Duodenal mucosa (tissue), 2 donors: ENCODE results near the gene OR52B6.

ENCODE experiments used
- H3K27ac ChIP-seq: one replicate; pipeline ENCODE4 v1.7.0; 2013; ENCODE audit warnings: low read depth, low read length
- H3K27me3 ChIP-seq, 2 donors: one replicate each; pipeline ENCODE4 v1.7.0; 2013; ENCODE audit warnings: low read length in 2 of 2, control low read depth in 1 of 2; ENCODE audit not compliant: insufficient read depth in 2 of 2, control insufficient read depth in 1 of 2
- H3K36me3 ChIP-seq, 2 donors: one replicate each; pipeline ENCODE4 v1.7.0; 2013; ENCODE audit warnings: low read length in 2 of 2, control low read depth in 1 of 2; ENCODE audit not compliant: insufficient read depth in 2 of 2, control insufficient read depth in 1 of 2
- H3K4me1 ChIP-seq, 2 donors: one replicate each; pipeline ENCODE4 v1.7.0; 2013; ENCODE audit warnings: low read length in 2 of 2, control low read depth in 1 of 2; ENCODE audit not compliant: insufficient read depth in 2 of 2, control insufficient read depth in 1 of 2
- H3K4me3 ChIP-seq, 2 donors: one replicate each; pipeline ENCODE4 v1.7.0; 2013; ENCODE audit warnings: low read length in 2 of 2, low read depth in 1 of 2
- H3K9ac ChIP-seq, 2 donors: one replicate each; pipeline ENCODE4 v1.7.0; 2013; ENCODE audit warnings: low read length in 2 of 2, low read depth in 1 of 2
- H3K9me3 ChIP-seq, 2 donors: one replicate each; pipeline ENCODE4 v1.7.0; 2013; ENCODE audit warnings: low read length in 2 of 2, control low read depth in 1 of 2; ENCODE audit not compliant: control insufficient read depth in 1 of 2

OR52B6 gene

GRCh38 chr11:5580577-5580976 lies at the start of gene OR52B6:
TSS of gene OR52B6 (plus strand) at chr11:5580877. CDS start at chr11:5580877, 0 bp downstream.
- no peaks in the 10 kb centered on the region for H3K27me3 ChIP-seq
- no peak within 1 kb of the TSS for H3K9ac ChIP-seq
- no peaks in the 10 kb centered on the region for H3K9me3 ChIP-seq
- H3K27ac ChIP-seq: no peak within 1 kb of the TSS
- no peaks in the 10 kb centered on the region for H3K36me3 ChIP-seq
- no peak within 1 kb of the TSS for H3K4me3 ChIP-seq
- no peaks in the 10 kb centered on the region for H3K4me1 ChIP-seq

- Histone ChIP-seq H3K4me3 (no peak overlapping the region), H3K27ac (no peak overlapping the region), H3K27me3 (no peaks in the 10 kb centered on the region), H3K36me3 (no peaks in the 10 kb centered on the region), H3K9me3 (no peaks in the 10 kb centered on the region), H3K4me1 (no peaks in the 10 kb centered on the region), H3K9ac (no peak overlapping the region)
These were observed 49.4 kb upstream of the OR52B6 start for GRCh38 chr11:5531053-5531831.

- Histone ChIP-seq H3K27ac (no peak overlapping the region), H3K27me3 (no peaks in the 10 kb centered on the region), H3K9me3 (no peaks in the 10 kb centered on the region), H3K36me3 (no peaks in the 10 kb centered on the region), H3K9ac (no peak overlapping the region), H3K4me3 (no peak overlapping the region), H3K4me1 (no peaks in the 10 kb centered on the region)
These were observed 46.6 kb upstream of the OR52B6 start for GRCh38 chr11:5534046-5534445.

GRCh38 chr11:5536482-5536881 lies 44.2 kb upstream of the OR52B6 start:
- Histone ChIP-seq H3K4me3 (no peak overlapping the region), H3K36me3 (no peaks in the 10 kb centered on the region), H3K27me3 (no peaks in the 10 kb centered on the region), H3K27ac (no peak overlapping the region), H3K9ac (no peak overlapping the region), H3K9me3 (no peaks in the 10 kb centered on the region), H3K4me1 (no peaks in the 10 kb centered on the region)

DNA sequence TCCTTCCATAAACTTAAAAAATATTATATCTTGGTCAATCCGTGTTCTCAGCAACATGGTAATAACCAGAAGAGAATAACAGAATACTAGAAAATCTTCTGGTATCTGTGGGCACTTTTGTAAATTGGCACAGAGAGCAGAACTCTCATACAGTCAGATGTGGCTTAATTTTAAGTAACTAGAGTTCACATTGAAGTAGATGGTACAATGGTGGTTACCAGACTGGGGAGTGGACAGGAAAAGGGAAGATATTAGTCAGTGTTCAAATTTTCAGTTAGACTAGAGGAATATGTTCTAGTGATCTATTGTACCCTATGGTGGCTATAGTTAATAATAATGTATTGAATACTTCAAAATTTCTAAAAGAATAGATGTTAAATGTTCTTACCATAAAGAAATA lies 39.2 kb upstream of the OR52B6 start:
- Histone ChIP-seq H3K27me3 (no peaks in the 10 kb centered on the region), H3K27ac (no peak overlapping the region), H3K4me1 (no peaks in the 10 kb centered on the region), H3K4me3 (no peak overlapping the region), H3K36me3 (no peaks in the 10 kb centered on the region), H3K9me3 (no peaks in the 10 kb centered on the region), H3K9ac (no peak overlapping the region)

DNA sequence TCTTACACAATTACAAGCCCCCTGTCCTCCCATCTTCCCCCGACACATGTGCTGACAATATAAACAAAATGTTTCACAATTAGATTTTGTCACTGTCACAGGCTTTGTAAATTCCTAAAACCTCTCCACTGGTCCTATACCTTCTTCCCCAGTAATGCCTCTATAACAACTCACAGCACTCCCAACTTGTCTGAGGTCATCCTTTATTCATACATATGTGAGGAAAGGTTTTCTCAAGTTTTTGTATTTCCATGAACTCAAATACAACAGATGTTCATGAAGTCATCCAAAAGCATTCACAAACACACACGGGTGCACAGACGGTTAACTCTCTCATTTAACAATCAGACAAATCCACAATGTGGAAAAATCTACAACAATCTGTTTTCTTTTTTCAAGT lies 34.2 kb upstream of the OR52B6 start:
- H3K27ac ChIP-seq: no peak overlapping the region
- no peaks in the 10 kb centered on the region for H3K36me3 ChIP-seq
- no peak overlapping the region for H3K4me3 ChIP-seq
- no peaks in the 10 kb centered on the region for H3K27me3 ChIP-seq
- no peaks in the 10 kb centered on the region for H3K4me1 ChIP-seq
- no peak overlapping the region for H3K9ac ChIP-seq
- H3K9me3 ChIP-seq: no peaks in the 10 kb centered on the region

DNA sequence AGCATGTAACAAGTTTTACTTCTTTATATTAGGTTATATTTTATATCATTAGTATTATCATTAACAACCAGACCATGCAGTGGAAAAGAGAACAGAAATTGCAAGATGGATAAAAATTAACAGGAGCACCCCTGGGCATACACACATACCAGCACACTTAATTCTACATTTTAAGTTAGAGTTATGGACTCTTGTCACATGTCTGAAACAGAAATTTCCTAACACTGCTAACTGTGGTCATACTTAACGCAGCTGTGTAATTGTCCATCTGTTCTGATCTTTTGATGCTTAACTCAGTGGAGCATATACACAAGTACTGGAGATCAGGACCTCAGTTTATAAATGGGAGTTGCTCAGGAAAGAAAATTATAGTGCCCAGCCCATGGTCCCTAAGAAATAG lies 32.7 kb upstream of the OR52B6 start:
- Histone ChIP-seq H3K27me3 (no peaks in the 10 kb centered on the region), H3K4me1 (no peaks in the 10 kb centered on the region), H3K9me3 (no peaks in the 10 kb centered on the region), H3K4me3 (no peak overlapping the region), H3K36me3 (no peaks in the 10 kb centered on the region), H3K27ac (no peak overlapping the region), H3K9ac (no peak overlapping the region)

GRCh38 chr11:5548440-5548839 lies 32.2 kb upstream of the OR52B6 start, which contains the start of gene OR52H1:
TSS of gene OR52H1 (minus strand) at chr11:5548540. CDS start at chr11:5545505, 3,035 bp downstream.
- Histone ChIP-seq H3K4me3 (no peak within 1 kb of the TSS), H3K27me3 (no peaks in the 10 kb centered on the region), H3K4me1 (no peaks in the 10 kb centered on the region), H3K27ac (no peak within 1 kb of the TSS), H3K36me3 (no peaks in the 10 kb centered on the region), H3K9me3 (no peaks in the 10 kb centered on the region), H3K9ac (no peak within 1 kb of the TSS)

- Histone ChIP-seq H3K4me3 (no peak overlapping the region), H3K9ac (no peak overlapping the region), H3K27me3 (no peaks in the 10 kb centered on the region), H3K9me3 (no peaks in the 10 kb centered on the region), H3K36me3 (no peaks in the 10 kb centered on the region), H3K4me1 (no peaks in the 10 kb centered on the region), H3K27ac (no peak overlapping the region)
These were observed 30.1 kb upstream of the OR52B6 start for GRCh38 chr11:5550440-5551095.

DNA sequence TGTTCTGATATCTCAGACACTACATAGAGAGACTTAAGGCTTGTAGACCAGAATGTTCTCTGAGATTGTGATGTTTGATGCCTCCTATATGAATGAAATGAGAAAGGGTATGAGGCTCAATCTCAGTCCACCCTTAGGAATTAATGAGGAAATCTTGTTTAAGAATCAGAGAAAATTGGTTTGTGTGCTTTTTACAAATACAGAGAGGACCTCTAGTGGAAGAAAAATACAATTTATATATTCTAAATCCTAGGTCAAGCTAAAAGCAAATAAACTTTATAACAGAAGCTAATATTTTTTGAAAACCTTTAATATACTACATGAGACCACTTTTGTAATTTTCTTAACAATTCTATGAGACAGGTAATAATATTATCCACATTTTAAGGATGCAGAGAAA lies 27.3 kb upstream of the OR52B6 start:
- Histone ChIP-seq H3K4me3 (no peak overlapping the region), H3K4me1 (no peaks in the 10 kb centered on the region), H3K9ac (no peak overlapping the region), H3K36me3 (no peaks in the 10 kb centered on the region), H3K9me3 (no peaks in the 10 kb centered on the region), H3K27ac (no peak overlapping the region), H3K27me3 (no peaks in the 10 kb centered on the region)
